DMS53 treated with DMSO at 0.1 percent for 48 hours (cell line): ENCODE measurements around the gene PAM.
"Not testable (repeated sequence)": the region's sequence is repeated elsewhere in the genome, so short reads cannot be mapped to it uniquely, and the experiment has no call there.

ENCODE experiments used
- DNase-seq: peaks from one replicate; lab custom pipeline; 2025; ENCODE audit not compliant: unreplicated experiment; lab: John Stamatoyannopoulos, UW

Gene PAM

GRCh38 chr5:102975457-102976182 lies 220.5 kb downstream of the PAM start:
- no peak for DNase-seq

- no peak for DNase-seq
These were observed 227.0 kb downstream of the PAM start for GRCh38 chr5:102981957-102982635.

- DNase-seq = no peak
These were observed 231.0 kb downstream of the PAM start for GRCh38 chr5:102986074-102986473.

GRCh38 chr5:102988459-102988858 lies 233.4 kb downstream of the PAM start:
- DNase-seq = no peak

GRCh38 chr5:102991802-102992201 lies 236.7 kb downstream of the PAM start:
- DNase-seq = no peak

- no peak for DNase-seq
These were observed 241.0 kb downstream of the PAM start for GRCh38 chr5:102996011-102996575.

GRCh38 chr5:102998224-102998623 lies 243.1 kb downstream of the PAM start:
- DNase-seq = no peak

GRCh38 chr5:102999191-102999590 lies 244.1 kb downstream of the PAM start:
- no peak for DNase-seq

GRCh38 chr5:102999621-103000020 lies 244.5 kb downstream of the PAM start:
- DNase-seq = not testable (repeated sequence)

- DNase-seq = no peak
These were observed 245.0 kb downstream of the PAM start for GRCh38 chr5:103000089-103000488.

GRCh38 chr5:103003872-103004271 lies 248.8 kb downstream of the PAM start:
- no peak for DNase-seq

- no peak for DNase-seq
These were observed 250.2 kb downstream of the PAM start for GRCh38 chr5:103005276-103005675.

- DNase-seq = no peak
These were observed 251.8 kb downstream of the PAM start for GRCh38 chr5:103006921-103007320.

- no peak for DNase-seq
These were observed 255.1 kb downstream of the PAM start for GRCh38 chr5:103010168-103010567.

- peak; percentile 56 for DNase-seq
These were observed 258.9 kb downstream of the PAM start for GRCh38 chr5:103013933-103014552.

- DNase-seq = no peak
These were observed 259.9 kb downstream of the PAM start for GRCh38 chr5:103014983-103015382.

GRCh38 chr5:103016167-103016566 lies 261.1 kb downstream of the PAM start:
- DNase-seq = no peak

GRCh38 chr5:103019804-103020203 lies 264.7 kb downstream of the PAM start:
- no peak for DNase-seq

- DNase-seq = no peak
These were observed 266.2 kb downstream of the PAM start for GRCh38 chr5:103021314-103021713.

- no peak for DNase-seq
These were observed 272.2 kb downstream of the PAM start for GRCh38 chr5:103027267-103027666.

- DNase-seq = no peak
These were observed 276.5 kb downstream of the PAM start for GRCh38 chr5:103031607-103032006.

- no peak for DNase-seq
These were observed 278.6 kb downstream of the PAM start for GRCh38 chr5:103033696-103034095.
